GM06990 (cell line): ENCODE measurements around the gene GPC2.

ENCODE experiments used
- DNase-seq: peaks from one replicate; pipeline ENCODE4 v3.0.0-alpha.2; 2011; ENCODE audit not compliant: insufficient read length; ENCODE audit errors: extremely low read depth
- H3K27me3 ChIP-seq: replicated peaks from 2 replicates; pipeline ENCODE4 v1.6.0; 2011; ENCODE audit warnings: low read length; ENCODE audit not compliant: control insufficient read depth, insufficient read depth
- H3K36me3 ChIP-seq: 2 replicates; pipeline ENCODE4 v1.5.1; 2011; ENCODE audit warnings: low read length; ENCODE audit not compliant: control insufficient read depth, insufficient read depth
- H3K4me3 ChIP-seq: replicated peaks from 2 replicates; pipeline ENCODE4 v1.5.1; 2011; ENCODE audit warnings: low read depth, mild to moderate bottlenecking, control low read depth, low read length
- TF ChIP-seq, protein P1 (sequence below): IDR thresholded peaks from 2 replicates; pipeline ENCODE4 v1.5.1; 2011; ENCODE audit warnings: low read length, control low read depth, mild to moderate bottlenecking, inconsistent platforms; ENCODE audit not compliant: insufficient read depth, poor library complexity, severe bottlenecking

The GPC2 gene

GRCh38 chr7:100155553-100156317 lies 21.4 kb downstream of the GPC2 start:
- no peak for DNase-seq
- TF ChIP-seq, protein P1, sequence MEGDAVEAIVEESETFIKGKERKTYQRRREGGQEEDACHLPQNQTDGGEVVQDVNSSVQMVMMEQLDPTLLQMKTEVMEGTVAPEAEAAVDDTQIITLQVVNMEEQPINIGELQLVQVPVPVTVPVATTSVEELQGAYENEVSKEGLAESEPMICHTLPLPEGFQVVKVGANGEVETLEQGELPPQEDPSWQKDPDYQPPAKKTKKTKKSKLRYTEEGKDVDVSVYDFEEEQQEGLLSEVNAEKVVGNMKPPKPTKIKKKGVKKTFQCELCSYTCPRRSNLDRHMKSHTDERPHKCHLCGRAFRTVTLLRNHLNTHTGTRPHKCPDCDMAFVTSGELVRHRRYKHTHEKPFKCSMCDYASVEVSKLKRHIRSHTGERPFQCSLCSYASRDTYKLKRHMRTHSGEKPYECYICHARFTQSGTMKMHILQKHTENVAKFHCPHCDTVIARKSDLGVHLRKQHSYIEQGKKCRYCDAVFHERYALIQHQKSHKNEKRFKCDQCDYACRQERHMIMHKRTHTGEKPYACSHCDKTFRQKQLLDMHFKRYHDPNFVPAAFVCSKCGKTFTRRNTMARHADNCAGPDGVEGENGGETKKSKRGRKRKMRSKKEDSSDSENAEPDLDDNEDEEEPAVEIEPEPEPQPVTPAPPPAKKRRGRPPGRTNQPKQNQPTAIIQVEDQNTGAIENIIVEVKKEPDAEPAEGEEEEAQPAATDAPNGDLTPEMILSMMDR = no peak
- H3K4me3 ChIP-seq = no peak overlapping the region
- peaks cover 30% of the 10 kb centered on the region for H3K36me3 ChIP-seq
- H3K27me3 ChIP-seq = no peaks in the 10 kb centered on the region

- Histone ChIP-seq H3K27me3 (no peaks in the 10 kb centered on the region), H3K36me3 (peaks cover 30% of the 10 kb centered on the region), H3K4me3 (no peak overlapping the region)
- TF ChIP-seq, protein P1 = no peak
- DNase-seq = no peak
Observed at GRCh38 chr7:100154651-100155491, 22.3 kb downstream of the GPC2 start.

- DNase-seq = no peak
- Histone ChIP-seq H3K27me3 (no peaks in the 10 kb centered on the region), H3K4me3 (no peak overlapping the region), H3K36me3 (peaks cover 30% of the 10 kb centered on the region)
- TF ChIP-seq, protein P1 = no peak
Observed at GRCh38 chr7:100153708-100154535, 23.3 kb downstream of the GPC2 start.

- no peak for DNase-seq
- Histone ChIP-seq H3K36me3 (peaks cover 30% of the 10 kb centered on the region), H3K4me3 (no peak overlapping the region), H3K27me3 (no peaks in the 10 kb centered on the region)
- TF ChIP-seq, protein P1 = no peak
Observed at GRCh38 chr7:100152937-100153666, 24.1 kb downstream of the GPC2 start.

DNA sequence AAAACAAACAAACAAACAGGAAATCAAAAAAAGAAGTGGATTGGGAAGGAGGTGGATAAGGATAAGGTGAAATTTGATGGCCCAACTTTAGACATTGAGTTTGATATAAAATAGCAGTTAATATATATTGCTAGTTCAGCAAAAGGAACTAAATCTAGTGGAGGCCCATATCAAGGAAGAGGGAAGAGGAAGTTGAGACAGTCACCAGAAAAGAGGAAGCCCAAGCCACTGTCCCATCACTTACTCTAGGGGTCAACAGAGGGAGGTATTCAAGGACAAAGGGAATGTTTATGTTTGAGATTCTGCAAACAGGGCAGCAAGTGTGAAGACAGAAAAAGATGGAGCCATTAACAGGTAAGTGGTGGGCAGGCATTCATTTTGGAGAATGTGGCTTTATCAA lies 24.8 kb downstream of the GPC2 start:
- H3K36me3 ChIP-seq = peaks cover 30% of the 10 kb centered on the region
- H3K27me3 ChIP-seq = no peaks in the 10 kb centered on the region
- TF ChIP-seq, protein P1 = no peak
- DNase-seq = no peak
- H3K4me3 ChIP-seq = no peak overlapping the region
